Measurements from ENCODE around the gene CEP83.

DNA sequence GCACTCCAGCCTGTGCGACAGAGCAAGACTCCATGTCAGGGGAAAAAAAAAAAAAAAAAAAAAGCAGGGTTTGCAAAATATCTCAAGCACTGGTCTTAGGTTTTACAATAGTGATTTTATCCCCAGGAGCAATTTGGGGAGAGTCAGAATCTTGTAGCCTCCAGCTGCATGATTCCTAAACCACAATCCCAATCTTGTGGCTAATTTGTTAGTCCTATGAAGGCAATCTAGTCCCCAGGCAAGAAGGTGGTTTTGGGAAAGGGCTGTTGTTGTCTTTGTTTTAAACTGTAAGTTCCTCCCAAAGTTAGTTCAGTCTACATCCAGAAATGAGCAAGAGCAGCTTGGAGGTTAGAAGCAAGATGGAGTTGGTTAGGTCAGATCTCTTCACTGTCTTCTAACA is 175.6 kb downstream of the CEP83 start:
- no peak for TF ChIP-seq EZH2 (IDR thresholded peaks at IDR 0.05; ENCODE audit: borderline replicate concordance, insufficient read depth, low read depth, low read length, poor library complexity, severe bottlenecking)
- TF ChIP-seq, protein P1, sequence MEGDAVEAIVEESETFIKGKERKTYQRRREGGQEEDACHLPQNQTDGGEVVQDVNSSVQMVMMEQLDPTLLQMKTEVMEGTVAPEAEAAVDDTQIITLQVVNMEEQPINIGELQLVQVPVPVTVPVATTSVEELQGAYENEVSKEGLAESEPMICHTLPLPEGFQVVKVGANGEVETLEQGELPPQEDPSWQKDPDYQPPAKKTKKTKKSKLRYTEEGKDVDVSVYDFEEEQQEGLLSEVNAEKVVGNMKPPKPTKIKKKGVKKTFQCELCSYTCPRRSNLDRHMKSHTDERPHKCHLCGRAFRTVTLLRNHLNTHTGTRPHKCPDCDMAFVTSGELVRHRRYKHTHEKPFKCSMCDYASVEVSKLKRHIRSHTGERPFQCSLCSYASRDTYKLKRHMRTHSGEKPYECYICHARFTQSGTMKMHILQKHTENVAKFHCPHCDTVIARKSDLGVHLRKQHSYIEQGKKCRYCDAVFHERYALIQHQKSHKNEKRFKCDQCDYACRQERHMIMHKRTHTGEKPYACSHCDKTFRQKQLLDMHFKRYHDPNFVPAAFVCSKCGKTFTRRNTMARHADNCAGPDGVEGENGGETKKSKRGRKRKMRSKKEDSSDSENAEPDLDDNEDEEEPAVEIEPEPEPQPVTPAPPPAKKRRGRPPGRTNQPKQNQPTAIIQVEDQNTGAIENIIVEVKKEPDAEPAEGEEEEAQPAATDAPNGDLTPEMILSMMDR (IDR thresholded peaks at IDR 0.05), result no peak
